Stimulated activated CD4-positive, alpha-beta T cell treated with anti-CD3 and anti-CD28 coated beads, Interleukin-1b, Interleukin-23, amount 100 ng/mL, for 24 hours (primary cell): ENCODE measurements around the gene YARS1.

Experiments
- DNase-seq, 4 experiments: peaks; one replicate each; pipeline ENCODE4 v3.0.0-alpha.2; 2020; ENCODE audit warnings: low read depth in 4 of 4, low spot score in 1 of 4

Gene YARS1

GRCh38 chr1:32748926-32749325 is 68.2 kb downstream of the YARS1 start:
- DNase-seq: no peak

GRCh38 chr1:32748348-32748747 is 68.8 kb downstream of the YARS1 start:
- no peak for DNase-seq

- no peak for DNase-seq
These were observed 71.0 kb downstream of the YARS1 start for GRCh38 chr1:32746130-32746529.

- no peak for DNase-seq
These were observed 73.1 kb downstream of the YARS1 start for GRCh38 chr1:32744071-32744425.

- no peak for DNase-seq
These were observed 73.6 kb downstream of the YARS1 start for GRCh38 chr1:32743380-32744070.

GRCh38 chr1:32742956-32743355 is 74.2 kb downstream of the YARS1 start:
- DNase-seq: no peak

GRCh38 chr1:32742199-32742947 is 74.8 kb downstream of the YARS1 start:
- no peak for DNase-seq

GRCh38 chr1:32741413-32742198 is 75.6 kb downstream of the YARS1 start:
- DNase-seq: no peak

- no peak for DNase-seq
These were observed 76.1 kb downstream of the YARS1 start for GRCh38 chr1:32741059-32741412.

GRCh38 chr1:32736812-32737791 is 80.1 kb downstream of the YARS1 start:
- no peak for DNase-seq

GRCh38 chr1:32733582-32734321 is 83.4 kb downstream of the YARS1 start:
- no peak for DNase-seq

GRCh38 chr1:32729254-32730046 is 87.7 kb downstream of the YARS1 start:
- no peak for DNase-seq

- DNase-seq: no peak
These were observed 88.6 kb downstream of the YARS1 start for GRCh38 chr1:32728413-32729077.

GRCh38 chr1:32727876-32728275 is 89.3 kb downstream of the YARS1 start:
- no peak for DNase-seq

- DNase-seq: no peak
These were observed 91.6 kb downstream of the YARS1 start for GRCh38 chr1:32725615-32725982.
